GM13977 (cell line): ENCODE results near the gene ATG4A.

Source experiments
- DNase-seq: peaks from one replicate; pipeline ENCODE4 v3.0.0; 2012; ENCODE audit warnings: low spot score
- in situ Hi-C: fragments of 300-500 bp; cut with MboI; formaldehyde crosslinking; loops from one replicate; pipeline ENCODE4 v1.12.0; 2022; ENCODE audit warnings: low sequenced_read_pairs, low pct_unique_long_range_greater_than_20kb, mixed read lengths, inconsistent platforms; ENCODE audit not compliant: unreplicated experiment
- TF ChIP-seq, protein P1 (sequence below): IDR thresholded peaks from 2 replicates; pipeline ENCODE4 v1.5.1; 2012; ENCODE audit warnings: mild to moderate bottlenecking, control low read depth; ENCODE audit not compliant: insufficient read depth; ENCODE audit errors: extremely low read depth, missing control alignments

The ATG4A gene

DNA sequence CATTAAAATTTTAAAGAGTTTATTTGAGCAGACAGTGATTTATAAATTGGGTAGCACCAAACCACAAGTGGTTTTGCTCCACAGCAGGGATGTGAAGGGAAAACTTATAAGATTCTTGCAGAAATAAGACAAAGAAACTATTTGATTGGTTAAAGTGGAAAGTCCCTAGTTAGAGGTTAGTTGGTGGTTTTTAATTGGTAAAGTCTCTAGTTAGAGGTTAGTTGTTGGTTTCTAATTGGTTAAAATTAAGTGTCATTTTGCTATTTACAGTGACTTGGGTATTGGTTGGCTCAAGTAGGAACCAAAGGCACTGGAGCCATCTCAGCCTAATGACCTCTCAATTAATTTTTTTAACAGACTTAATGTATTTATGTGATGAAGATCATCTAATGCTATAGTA lies 23.0 kb downstream of the ATG4A start:
- in situ Hi-C loops, result no loop called here
- TF ChIP-seq, protein P1, sequence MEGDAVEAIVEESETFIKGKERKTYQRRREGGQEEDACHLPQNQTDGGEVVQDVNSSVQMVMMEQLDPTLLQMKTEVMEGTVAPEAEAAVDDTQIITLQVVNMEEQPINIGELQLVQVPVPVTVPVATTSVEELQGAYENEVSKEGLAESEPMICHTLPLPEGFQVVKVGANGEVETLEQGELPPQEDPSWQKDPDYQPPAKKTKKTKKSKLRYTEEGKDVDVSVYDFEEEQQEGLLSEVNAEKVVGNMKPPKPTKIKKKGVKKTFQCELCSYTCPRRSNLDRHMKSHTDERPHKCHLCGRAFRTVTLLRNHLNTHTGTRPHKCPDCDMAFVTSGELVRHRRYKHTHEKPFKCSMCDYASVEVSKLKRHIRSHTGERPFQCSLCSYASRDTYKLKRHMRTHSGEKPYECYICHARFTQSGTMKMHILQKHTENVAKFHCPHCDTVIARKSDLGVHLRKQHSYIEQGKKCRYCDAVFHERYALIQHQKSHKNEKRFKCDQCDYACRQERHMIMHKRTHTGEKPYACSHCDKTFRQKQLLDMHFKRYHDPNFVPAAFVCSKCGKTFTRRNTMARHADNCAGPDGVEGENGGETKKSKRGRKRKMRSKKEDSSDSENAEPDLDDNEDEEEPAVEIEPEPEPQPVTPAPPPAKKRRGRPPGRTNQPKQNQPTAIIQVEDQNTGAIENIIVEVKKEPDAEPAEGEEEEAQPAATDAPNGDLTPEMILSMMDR, result no peak
- no peak for DNase-seq

DNA sequence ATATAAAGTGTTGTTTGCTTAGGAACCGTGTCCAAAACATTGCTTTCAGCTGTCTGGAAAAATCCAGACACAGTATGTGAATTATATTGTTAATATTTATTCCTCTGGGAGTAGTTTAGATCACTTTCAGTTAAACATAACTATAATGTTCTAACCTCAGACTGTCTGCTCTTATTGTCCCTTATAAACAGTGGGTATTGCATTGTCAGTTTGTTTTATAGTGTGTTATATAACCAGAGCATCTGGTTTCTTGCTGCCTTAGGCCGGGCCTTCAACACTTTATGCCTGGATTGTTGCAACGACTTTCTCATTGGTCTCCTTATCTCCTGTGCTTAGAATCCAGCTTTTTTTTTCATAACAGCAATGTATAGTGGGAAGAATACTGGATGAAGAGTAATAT lies 26.4 kb downstream of the ATG4A start:
- no peak for DNase-seq
- in situ Hi-C loops, result no loop called here
- TF ChIP-seq, protein P1, result no peak

DNA sequence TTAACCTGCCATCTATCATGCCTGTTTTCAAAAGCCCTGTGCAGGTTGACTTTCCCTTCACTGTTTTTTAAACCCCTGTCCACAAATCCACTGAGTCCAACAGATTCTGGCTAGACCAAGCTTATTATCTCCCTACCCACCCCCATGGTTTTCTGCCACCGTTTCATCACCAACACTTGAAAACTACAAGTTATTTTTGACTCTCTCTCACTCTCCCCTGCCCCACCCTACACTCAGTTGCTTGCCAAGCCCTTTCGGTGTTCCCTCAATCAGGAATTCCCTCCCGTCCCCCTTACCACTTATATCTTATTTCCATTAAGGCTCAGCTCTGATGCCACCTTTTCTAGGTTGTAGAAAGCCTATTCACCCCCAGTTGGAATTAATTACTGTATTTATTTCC lies 29.7 kb downstream of the ATG4A start:
- in situ Hi-C loops, result no loop called here
- TF ChIP-seq, protein P1, result no peak
- DNase-seq, result no peak

DNA sequence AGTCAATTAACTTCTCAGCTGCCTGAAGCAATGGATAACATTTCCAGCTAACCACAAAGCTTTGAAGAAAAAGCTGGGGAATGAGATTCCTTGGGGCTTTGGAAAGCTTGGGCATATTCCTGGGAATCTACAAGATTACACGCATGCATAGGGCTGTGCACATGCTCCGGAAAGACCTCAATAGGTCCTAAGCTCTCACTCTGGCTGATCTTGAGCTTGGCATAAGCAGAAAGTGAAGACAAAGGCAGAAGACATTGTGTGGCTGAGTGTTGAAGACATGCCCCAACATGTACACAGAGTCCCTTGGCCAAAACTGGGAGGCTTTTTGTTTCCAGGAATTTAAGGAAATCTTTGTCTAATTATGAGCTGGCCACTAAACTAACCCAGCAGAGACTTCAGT lies 31.2 kb downstream of the ATG4A start:
- in situ Hi-C loops, result no loop called here
- TF ChIP-seq, protein P1, result no peak
- no peak for DNase-seq

DNA sequence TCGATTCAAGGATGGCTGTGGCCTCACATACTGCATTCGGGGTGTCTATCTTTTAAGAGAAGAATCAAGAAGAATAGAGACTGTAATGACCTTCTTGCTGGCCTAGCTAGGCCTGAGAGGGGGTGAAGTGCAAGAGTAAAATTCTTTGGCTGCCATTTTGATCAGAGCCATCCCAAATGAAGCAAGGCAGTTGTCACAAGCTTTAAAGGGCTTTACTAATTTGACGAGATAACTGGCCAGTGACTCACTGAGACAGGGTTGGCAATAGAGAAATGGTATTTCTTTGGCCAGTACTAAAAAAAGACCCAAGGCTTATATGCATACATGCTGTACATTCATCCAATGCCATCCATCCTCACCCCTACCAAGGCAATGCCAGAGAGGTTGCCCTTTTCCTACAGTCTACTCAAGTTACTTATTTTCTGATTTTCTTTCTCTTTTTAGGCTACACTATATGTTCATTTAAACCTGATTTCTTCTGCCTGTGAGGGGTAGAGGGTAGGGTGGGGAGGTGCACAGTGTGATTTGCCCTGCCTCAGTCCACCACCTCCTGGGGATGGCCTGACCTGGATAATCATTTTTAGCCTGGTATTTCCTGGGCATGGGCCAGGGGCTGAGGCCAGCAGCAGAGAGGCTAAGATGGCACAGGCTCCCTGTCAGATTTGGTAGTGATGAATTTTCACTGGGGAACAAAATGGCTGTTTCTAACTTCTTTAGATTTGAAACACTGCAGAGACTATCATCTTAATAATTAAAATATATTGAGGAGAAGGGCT lies 32.2 kb downstream of the ATG4A start:
- DNase-seq, result no peak
- TF ChIP-seq, protein P1, result no peak

DNA sequence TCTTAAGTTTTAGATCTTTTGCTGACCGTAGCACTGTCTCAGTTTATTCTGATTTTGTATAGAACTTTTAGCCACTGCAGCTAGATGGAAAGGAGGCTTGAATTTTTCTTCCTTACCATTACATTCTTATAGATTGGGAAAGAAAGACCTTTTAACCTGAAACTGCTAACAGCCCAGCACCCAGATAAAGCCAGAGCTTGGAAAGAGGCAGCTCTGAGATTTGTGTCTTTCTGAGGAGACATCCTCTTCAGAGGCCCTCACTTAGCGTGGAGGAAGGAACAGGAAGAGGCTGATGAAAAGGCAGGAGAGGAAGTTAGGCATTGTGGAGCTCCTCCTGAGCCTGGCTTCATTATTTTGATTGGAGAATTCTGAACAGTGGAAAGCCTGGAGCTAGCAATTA lies 35.1 kb downstream of the ATG4A start:
- in situ Hi-C loops, result no loop called here
- no peak for DNase-seq
- TF ChIP-seq, protein P1, result no peak

More for the DNA sequence above, 32.2 kb downstream of the ATG4A start:
- in situ Hi-C loops, result no loop called here

DNA sequence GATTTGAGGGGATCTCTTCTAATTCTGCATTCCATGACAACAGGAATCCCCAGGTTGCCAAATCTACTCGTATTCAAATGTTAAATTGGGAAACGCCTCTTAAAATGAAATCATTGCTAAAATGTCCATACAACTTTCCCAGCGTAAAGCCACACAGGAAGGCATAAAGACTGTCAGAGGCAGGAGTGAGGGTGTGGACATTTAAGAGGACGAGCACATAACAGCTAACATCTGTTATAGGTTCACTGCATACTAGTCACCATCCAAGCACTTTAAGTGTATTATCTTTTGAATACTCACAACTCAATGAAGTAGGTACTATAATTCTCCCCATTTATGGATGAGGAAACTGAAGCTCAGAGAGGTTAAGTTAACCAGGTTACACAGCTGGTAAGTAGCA lies 35.6 kb downstream of the ATG4A start:
- in situ Hi-C loops, result no loop called here
- TF ChIP-seq, protein P1, result no peak
- no peak for DNase-seq
